Liver (tissue), 9 donors: ENCODE results near the gene SHROOM2. TPM values are rescaled to one million over a fixed set of nuclear protein-coding genes. Genes with fewer than 3 reads are reported as not detected.

Experiments used
- DNase-seq: peaks from one replicate; pipeline ENCODE4 v3.0.0-alpha.2; 2017; ENCODE audit warnings: low spot score
- H3K27ac ChIP-seq, 2 donors: one replicate each; pipeline ENCODE4 v1.7.0; 2013; ENCODE audit warnings: inconsistent platforms in 2 of 2, low read length in 2 of 2, control low read depth in 1 of 2, low read depth in 1 of 2, mild to moderate bottlenecking in 1 of 2
- H3K27me3 ChIP-seq, 4 donors: one replicate each; pipeline versions ENCODE4 v1.6.1 to v1.7.0; 2013; ENCODE audit warnings: low read length in 3 of 4, inconsistent platforms in 1 of 4, mild to moderate bottlenecking in 1 of 4, moderate library complexity in 1 of 4; ENCODE audit not compliant: control insufficient read depth in 4 of 4, insufficient read depth in 4 of 4
- H3K36me3 ChIP-seq, 4 donors: one replicate each; pipeline versions ENCODE4 v1.6.1 to v1.7.0; 2013; ENCODE audit warnings: low read length in 3 of 4, mild to moderate bottlenecking in 3 of 4, low read depth in 1 of 4, moderate library complexity in 1 of 4; ENCODE audit not compliant: control insufficient read depth in 4 of 4, insufficient read depth in 3 of 4
- H3K4me1 ChIP-seq, 4 donors: one replicate each; pipeline versions ENCODE4 v1.6.1 to v1.7.0; 2013; ENCODE audit warnings: low read length in 3 of 4, mild to moderate bottlenecking in 3 of 4, moderate library complexity in 1 of 4; ENCODE audit not compliant: control insufficient read depth in 4 of 4, insufficient read depth in 4 of 4
- H3K4me3 ChIP-seq, 3 donors: one replicate each; pipeline versions ENCODE4 v1.6.1 to v1.7.0; 2013; ENCODE audit warnings: low read length in 3 of 3, control low read depth in 1 of 3, low read depth in 1 of 3, mild to moderate bottlenecking in 1 of 3
- H3K9ac ChIP-seq, 2 donors: one replicate each; pipeline ENCODE4 v1.7.0; 2013; ENCODE audit warnings: low read length in 2 of 2, mild to moderate bottlenecking in 2 of 2, moderate library complexity in 2 of 2, control low read depth in 1 of 2, low read depth in 1 of 2
- H3K9me3 ChIP-seq, 4 donors: one replicate each; pipeline versions ENCODE4 v1.6.1 to v1.7.0; 2013; ENCODE audit warnings: low read length in 3 of 4; ENCODE audit not compliant: control insufficient read depth in 4 of 4
- EGR1 ChIP-seq, 2 donors: IDR thresholded peaks; 2 replicates each; pipeline ENCODE4 v1.6.1; 2016 to 2018; ENCODE audit warnings: antibody characterized with exemption in 2 of 2, low read depth in 2 of 2
- FOXA1 ChIP-seq: IDR thresholded peaks from 2 replicates; pipeline ENCODE4 v1.6.1; 2016; ENCODE audit warnings: antibody characterized with exemption
- FOXA2 ChIP-seq: IDR thresholded peaks from 2 replicates; pipeline ENCODE4 v1.6.1; 2016; ENCODE audit warnings: antibody characterized with exemption
- GABPA ChIP-seq, 2 donors: IDR thresholded peaks in 1 of 2; conservative IDR thresholded peaks in 1 of 2; 2 replicates each; pipeline ENCODE4 v1.6.1; 2016; ENCODE audit warnings: antibody characterized with exemption in 2 of 2, mild to moderate bottlenecking in 1 of 2, moderate library complexity in 1 of 2
- HNF4A ChIP-seq, 2 donors: conservative IDR thresholded peaks; 2 replicates each; pipeline ENCODE4 v1.6.1; 2016; ENCODE audit warnings: antibody characterized with exemption in 2 of 2, mild to moderate bottlenecking in 2 of 2
- HNF4G ChIP-seq: IDR thresholded peaks from 2 replicates; pipeline ENCODE4 v1.6.1; 2016; ENCODE audit warnings: antibody characterized with exemption
- JUND ChIP-seq, 2 donors: IDR thresholded peaks; 2 replicates each; pipeline ENCODE4 v1.6.1; 2016; ENCODE audit warnings: antibody characterized with exemption in 2 of 2
- RXRA ChIP-seq, 2 donors: IDR thresholded peaks; 2 replicates each; pipeline ENCODE4 v1.6.1; 2017 to 2018; ENCODE audit warnings: antibody characterized with exemption in 2 of 2, mild to moderate bottlenecking in 1 of 2
- SP1 ChIP-seq: IDR thresholded peaks from 2 replicates; pipeline ENCODE4 v1.6.1; 2018; ENCODE audit warnings: antibody characterized with exemption, mild to moderate bottlenecking
- TAF1 ChIP-seq: conservative IDR thresholded peaks from 2 replicates; pipeline ENCODE4 v1.6.1; 2016; ENCODE audit warnings: antibody characterized with exemption, mild to moderate bottlenecking
- YY1 ChIP-seq: IDR thresholded peaks from 2 replicates; pipeline ENCODE4 v1.6.1; 2016; ENCODE audit warnings: antibody characterized with exemption, mild to moderate bottlenecking
- WGBS: extraction: QIAGEN DNeasy Blood & Tissue Kit; methylation state at CpG from one replicate; pipeline ENCODE4 v1.1.7; 2013; 5-methylcytosine and 5-hydroxymethylcytosine counted together
- polyA plus RNA-seq, 2 donors: library from polyadenylated mRNA; stranded (reverse) in 1 of 2; unstranded in 1 of 2; fragments of 200-250 nt in 1 of 2; fragments of >200 nt in 1 of 2; fragmentation: Nextera tagmentation in 1 of 2; extraction: Ambion mirVana in 1 of 2; gene quantifications; one replicate each; pipeline versions ENCODE4 v1.2.1 to v1.2.3, GENCODE V29; 2013 to 2015
- total RNA-seq, 2 donors: library from RNA; depleted of rRNA; stranded (reverse); fragments of >200 nt; gene quantifications; one replicate each; pipeline ENCODE4 v1.2.3, GENCODE V29; 2014
- TF ChIP-seq, protein P1 (sequence below): IDR thresholded peaks from 2 replicates; pipeline ENCODE4 v1.6.1; 2016; ENCODE audit warnings: antibody characterized with exemption
- TF ChIP-seq, protein P2 (sequence below): IDR thresholded peaks from 2 replicates; pipeline ENCODE4 v1.6.1; 2016; ENCODE audit warnings: antibody characterized with exemption
- TF ChIP-seq, protein P3 (sequence below): IDR thresholded peaks from 2 replicates; pipeline ENCODE4 v1.6.1; 2016; ENCODE audit warnings: antibody characterized with exemption, mild to moderate bottlenecking
- TF ChIP-seq, protein P4 (sequence below): IDR thresholded peaks from 2 replicates; pipeline ENCODE4 v1.6.1; 2016; ENCODE audit warnings: antibody characterized with exemption
- TF ChIP-seq, protein P5 (sequence below): fragments of 150-350 bp; IDR thresholded peaks from 2 replicates; pipeline ENCODE4 v1.5.1; 2017; ENCODE audit warnings: improper control_type of control experiment, low read depth, low read length; ENCODE audit not compliant: missing input control
- donor health status: healthy.
- donor health status: healthy.
- donor health status: healthy.
- donor health status: healthy.
- donor health status: healthy.

SHROOM2 gene
- total and polyA plus RNA-seq, 4 donors, result 1.1 to 5.4 (median 3.6) TPM

DNA sequence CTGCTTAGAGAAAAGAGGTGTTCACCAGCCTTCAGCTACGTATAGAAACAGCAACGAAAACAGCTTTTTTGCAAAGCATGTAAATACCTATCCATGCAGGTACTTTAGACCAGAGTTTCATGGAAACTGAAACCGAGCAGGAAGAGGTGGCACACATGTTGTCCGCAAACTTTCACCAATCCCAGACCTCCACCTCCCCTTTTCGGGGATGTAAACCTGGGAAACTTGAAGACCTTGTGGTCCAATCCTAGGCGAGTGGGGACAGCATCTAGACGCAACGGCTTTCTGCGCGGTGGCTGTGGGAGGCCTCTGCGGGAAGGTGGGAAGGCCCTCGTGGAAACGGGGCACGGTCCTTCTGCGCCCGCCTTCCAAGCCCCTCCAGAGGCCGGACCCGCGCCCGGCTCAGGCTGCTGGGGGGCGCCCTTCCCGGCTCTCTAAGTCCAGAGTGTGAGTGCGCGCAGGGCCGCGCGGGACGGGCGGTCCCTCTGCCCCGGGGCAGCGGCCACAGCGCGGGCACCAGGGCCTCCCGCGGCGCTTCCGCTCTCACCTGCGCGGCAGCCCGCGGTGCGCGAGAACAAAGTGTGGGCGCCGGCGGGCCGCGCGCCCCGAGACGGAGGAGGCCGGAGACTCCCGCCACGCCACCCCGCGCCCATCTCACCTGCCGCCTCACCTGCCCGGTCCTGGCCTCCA, 830 bp upstream of the SHROOM2 start:
- TF ChIP-seq FOXA2 (no peak), HNF4A (conservative IDR thresholded peaks at IDR 0.05) (no peak), FOXA1 (no peak), RXRA (IDR thresholded peaks at IDR 0.05) (no peak), GABPA (IDR thresholded peaks at IDR 0.05 in 1 of 2, conservative IDR thresholded peaks at IDR 0.05 in 1 of 2) (no peak), HNF4G (no peak), EGR1 (IDR thresholded peaks at IDR 0.05; ENCODE audit: low read depth in 2 of 2) (no peak), YY1 (no peak), SP1 (no peak), TAF1 (no peak), JUND (IDR thresholded peaks at IDR 0.05) (no peak)
- TF ChIP-seq, protein P1, sequence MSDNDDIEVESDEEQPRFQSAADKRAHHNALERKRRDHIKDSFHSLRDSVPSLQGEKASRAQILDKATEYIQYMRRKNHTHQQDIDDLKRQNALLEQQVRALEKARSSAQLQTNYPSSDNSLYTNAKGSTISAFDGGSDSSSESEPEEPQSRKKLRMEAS, result no peak
- TF ChIP-seq, protein P2, sequence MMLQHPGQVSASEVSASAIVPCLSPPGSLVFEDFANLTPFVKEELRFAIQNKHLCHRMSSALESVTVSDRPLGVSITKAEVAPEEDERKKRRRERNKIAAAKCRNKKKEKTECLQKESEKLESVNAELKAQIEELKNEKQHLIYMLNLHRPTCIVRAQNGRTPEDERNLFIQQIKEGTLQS, result no peak
- TF ChIP-seq, protein P3, sequence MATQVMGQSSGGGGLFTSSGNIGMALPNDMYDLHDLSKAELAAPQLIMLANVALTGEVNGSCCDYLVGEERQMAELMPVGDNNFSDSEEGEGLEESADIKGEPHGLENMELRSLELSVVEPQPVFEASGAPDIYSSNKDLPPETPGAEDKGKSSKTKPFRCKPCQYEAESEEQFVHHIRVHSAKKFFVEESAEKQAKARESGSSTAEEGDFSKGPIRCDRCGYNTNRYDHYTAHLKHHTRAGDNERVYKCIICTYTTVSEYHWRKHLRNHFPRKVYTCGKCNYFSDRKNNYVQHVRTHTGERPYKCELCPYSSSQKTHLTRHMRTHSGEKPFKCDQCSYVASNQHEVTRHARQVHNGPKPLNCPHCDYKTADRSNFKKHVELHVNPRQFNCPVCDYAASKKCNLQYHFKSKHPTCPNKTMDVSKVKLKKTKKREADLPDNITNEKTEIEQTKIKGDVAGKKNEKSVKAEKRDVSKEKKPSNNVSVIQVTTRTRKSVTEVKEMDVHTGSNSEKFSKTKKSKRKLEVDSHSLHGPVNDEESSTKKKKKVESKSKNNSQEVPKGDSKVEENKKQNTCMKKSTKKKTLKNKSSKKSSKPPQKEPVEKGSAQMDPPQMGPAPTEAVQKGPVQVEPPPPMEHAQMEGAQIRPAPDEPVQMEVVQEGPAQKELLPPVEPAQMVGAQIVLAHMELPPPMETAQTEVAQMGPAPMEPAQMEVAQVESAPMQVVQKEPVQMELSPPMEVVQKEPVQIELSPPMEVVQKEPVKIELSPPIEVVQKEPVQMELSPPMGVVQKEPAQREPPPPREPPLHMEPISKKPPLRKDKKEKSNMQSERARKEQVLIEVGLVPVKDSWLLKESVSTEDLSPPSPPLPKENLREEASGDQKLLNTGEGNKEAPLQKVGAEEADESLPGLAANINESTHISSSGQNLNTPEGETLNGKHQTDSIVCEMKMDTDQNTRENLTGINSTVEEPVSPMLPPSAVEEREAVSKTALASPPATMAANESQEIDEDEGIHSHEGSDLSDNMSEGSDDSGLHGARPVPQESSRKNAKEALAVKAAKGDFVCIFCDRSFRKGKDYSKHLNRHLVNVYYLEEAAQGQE, result no peak
- TF ChIP-seq, protein P4, sequence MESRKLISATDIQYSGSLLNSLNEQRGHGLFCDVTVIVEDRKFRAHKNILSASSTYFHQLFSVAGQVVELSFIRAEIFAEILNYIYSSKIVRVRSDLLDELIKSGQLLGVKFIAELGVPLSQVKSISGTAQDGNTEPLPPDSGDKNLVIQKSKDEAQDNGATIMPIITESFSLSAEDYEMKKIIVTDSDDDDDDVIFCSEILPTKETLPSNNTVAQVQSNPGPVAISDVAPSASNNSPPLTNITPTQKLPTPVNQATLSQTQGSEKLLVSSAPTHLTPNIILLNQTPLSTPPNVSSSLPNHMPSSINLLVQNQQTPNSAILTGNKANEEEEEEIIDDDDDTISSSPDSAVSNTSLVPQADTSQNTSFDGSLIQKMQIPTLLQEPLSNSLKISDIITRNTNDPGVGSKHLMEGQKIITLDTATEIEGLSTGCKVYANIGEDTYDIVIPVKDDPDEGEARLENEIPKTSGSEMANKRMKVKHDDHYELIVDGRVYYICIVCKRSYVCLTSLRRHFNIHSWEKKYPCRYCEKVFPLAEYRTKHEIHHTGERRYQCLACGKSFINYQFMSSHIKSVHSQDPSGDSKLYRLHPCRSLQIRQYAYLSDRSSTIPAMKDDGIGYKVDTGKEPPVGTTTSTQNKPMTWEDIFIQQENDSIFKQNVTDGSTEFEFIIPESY, result no peak
- TF ChIP-seq, protein P5, sequence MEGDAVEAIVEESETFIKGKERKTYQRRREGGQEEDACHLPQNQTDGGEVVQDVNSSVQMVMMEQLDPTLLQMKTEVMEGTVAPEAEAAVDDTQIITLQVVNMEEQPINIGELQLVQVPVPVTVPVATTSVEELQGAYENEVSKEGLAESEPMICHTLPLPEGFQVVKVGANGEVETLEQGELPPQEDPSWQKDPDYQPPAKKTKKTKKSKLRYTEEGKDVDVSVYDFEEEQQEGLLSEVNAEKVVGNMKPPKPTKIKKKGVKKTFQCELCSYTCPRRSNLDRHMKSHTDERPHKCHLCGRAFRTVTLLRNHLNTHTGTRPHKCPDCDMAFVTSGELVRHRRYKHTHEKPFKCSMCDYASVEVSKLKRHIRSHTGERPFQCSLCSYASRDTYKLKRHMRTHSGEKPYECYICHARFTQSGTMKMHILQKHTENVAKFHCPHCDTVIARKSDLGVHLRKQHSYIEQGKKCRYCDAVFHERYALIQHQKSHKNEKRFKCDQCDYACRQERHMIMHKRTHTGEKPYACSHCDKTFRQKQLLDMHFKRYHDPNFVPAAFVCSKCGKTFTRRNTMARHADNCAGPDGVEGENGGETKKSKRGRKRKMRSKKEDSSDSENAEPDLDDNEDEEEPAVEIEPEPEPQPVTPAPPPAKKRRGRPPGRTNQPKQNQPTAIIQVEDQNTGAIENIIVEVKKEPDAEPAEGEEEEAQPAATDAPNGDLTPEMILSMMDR, result no peak
- peak overlapping the region in 2 of 3 donors; percentile 19 to 81 for H3K4me3 ChIP-seq
- H3K27me3 ChIP-seq, result peaks cover 0 to 3% (median 0%) of the 10 kb centered on the region in 4 donors
- H3K4me1 ChIP-seq, result peaks cover 6 to 29% (median 18%) of the 10 kb centered on the region in 4 donors
- H3K27ac ChIP-seq, result no peak overlapping the region
- DNase-seq, result no peak
- no peaks in the 10 kb centered on the region for H3K9me3 ChIP-seq
- H3K9ac ChIP-seq, result no peak overlapping the region
- WGBS, result 8% methylated on average over 57 of the region's 58 CpGs
- H3K36me3 ChIP-seq, result no peaks in the 10 kb centered on the region
